Measurements from ENCODE around the gene EFEMP2.
A peak's percentile ranks its signal among the peaks of the same experiment; 100 is the strongest.
"Not testable (repeated sequence)": the region's sequence is repeated elsewhere in the genome, so short reads cannot be mapped to it uniquely, and the experiment has no call there.

Gene EFEMP2

GRCh38 chr11:65892661-65893317, 20.2 kb upstream of the EFEMP2 start:
- peaks cover 40% of the 10 kb centered on the region for H3K36me3 Mint-ChIP-seq (ENCODE audit: low read depth)
- H3K4me1 Mint-ChIP-seq (ENCODE audit: low read depth) = peaks cover 79% of the 10 kb centered on the region
- peak overlapping the region; percentile 99 for H3K4me3 Mint-ChIP-seq
- H3K27me3 Mint-ChIP-seq = no peaks in the 10 kb centered on the region
- no peaks in the 10 kb centered on the region for H3K9me3 Mint-ChIP-seq
- peak overlapping the region; percentile 86 for H3K27ac Mint-ChIP-seq

- H3K4me1 Mint-ChIP-seq (ENCODE audit: low read depth) = peaks cover 79% of the 10 kb centered on the region
These were observed 19.5 kb upstream of the EFEMP2 start for GRCh38 chr11:65892137-65892540.

GRCh38 chr11:65891219-65892136, 18.9 kb upstream of the EFEMP2 start:
- Mint-ChIP-seq H3K9me3 (no peaks in the 10 kb centered on the region), H3K4me3 (peak overlapping the region; percentile 99), H3K27me3 (no peaks in the 10 kb centered on the region), H3K27ac (peak overlapping the region; percentile 86), H3K4me1 (ENCODE audit: low read depth) (peaks cover 79% of the 10 kb centered on the region), H3K36me3 (ENCODE audit: low read depth) (peaks cover 33% of the 10 kb centered on the region)

More at GRCh38 chr11:65892137-65892540, 19.5 kb upstream of the EFEMP2 start:
- not testable (repeated sequence) for H3K27me3 Mint-ChIP-seq, H3K9me3 Mint-ChIP-seq
- Mint-ChIP-seq H3K4me3 (peak overlapping the region; percentile 99), H3K36me3 (ENCODE audit: low read depth) (peaks cover 34% of the 10 kb centered on the region), H3K27ac (peak overlapping the region; percentile 86)

- peaks cover 27% of the 10 kb centered on the region for H3K36me3 Mint-ChIP-seq (ENCODE audit: low read depth)
- no peaks in the 10 kb centered on the region for H3K9me3 Mint-ChIP-seq
- peak within 1 kb of the TSS; percentile 99 for H3K4me3 Mint-ChIP-seq
- peak within 1 kb of the TSS; percentile 95 for H3K27ac Mint-ChIP-seq
- H3K27me3 Mint-ChIP-seq = no peaks in the 10 kb centered on the region
- peaks cover 76% of the 10 kb centered on the region for H3K4me1 Mint-ChIP-seq (ENCODE audit: low read depth)
These were observed 18.0 kb upstream of the EFEMP2 start, which contains the start of gene CCDC85B for GRCh38 chr11:65890324-65891218. CCDC85B (plus strand) TSS chr11:65890673; CDS start chr11:65890784, 111 bp downstream.

GRCh38 chr11:65888163-65888814, 15.7 kb upstream of the EFEMP2 start, which contains the start of gene FIBP:
FIBP (minus strand) TSS chr11:65888471; CDS start chr11:65888418, 53 bp downstream.
- no peaks in the 10 kb centered on the region for H3K27me3 Mint-ChIP-seq
- no peaks in the 10 kb centered on the region for H3K9me3 Mint-ChIP-seq
- H3K4me1 Mint-ChIP-seq (ENCODE audit: low read depth) = peaks cover 66% of the 10 kb centered on the region

GRCh38 chr11:65887723-65888162, 15.1 kb upstream of the EFEMP2 start:
- H3K27me3 Mint-ChIP-seq = no peaks in the 10 kb centered on the region
- no peaks in the 10 kb centered on the region for H3K9me3 Mint-ChIP-seq
- peak overlapping the region; percentile 95 for H3K27ac Mint-ChIP-seq
- peaks cover 61% of the 10 kb centered on the region for H3K4me1 Mint-ChIP-seq (ENCODE audit: low read depth)
- peak overlapping the region; percentile 99 for H3K4me3 Mint-ChIP-seq
- peaks cover 36% of the 10 kb centered on the region for H3K36me3 Mint-ChIP-seq (ENCODE audit: low read depth)

More at GRCh38 chr11:65888163-65888814, 15.7 kb upstream of the EFEMP2 start, which contains the start of gene FIBP:
- peaks cover 36% of the 10 kb centered on the region for H3K36me3 Mint-ChIP-seq (ENCODE audit: low read depth)
- H3K27ac Mint-ChIP-seq = peak within 1 kb of the TSS; percentile 95
- H3K4me3 Mint-ChIP-seq = peak within 1 kb of the TSS; percentile 99

- H3K36me3 Mint-ChIP-seq (ENCODE audit: low read depth) = peaks cover 35% of the 10 kb centered on the region
These were observed 14.5 kb upstream of the EFEMP2 start for GRCh38 chr11:65886826-65887722.

GRCh38 chr11:65885808-65886536, 13.4 kb upstream of the EFEMP2 start:
- no peak overlapping the region for H3K4me3 Mint-ChIP-seq
- H3K27ac Mint-ChIP-seq = peak overlapping the region; percentile 70
- H3K36me3 Mint-ChIP-seq (ENCODE audit: low read depth) = peaks cover 32% of the 10 kb centered on the region
- H3K4me1 Mint-ChIP-seq (ENCODE audit: low read depth) = peaks cover 59% of the 10 kb centered on the region
- H3K9me3 Mint-ChIP-seq = no peaks in the 10 kb centered on the region
- H3K27me3 Mint-ChIP-seq = no peaks in the 10 kb centered on the region

More at GRCh38 chr11:65886826-65887722, 14.5 kb upstream of the EFEMP2 start:
- Mint-ChIP-seq H3K27ac (peak overlapping the region; percentile 95), H3K4me1 (ENCODE audit: low read depth) (peaks cover 57% of the 10 kb centered on the region), H3K27me3 (no peaks in the 10 kb centered on the region), H3K9me3 (no peaks in the 10 kb centered on the region), H3K4me3 (peak overlapping the region; percentile 99)

GRCh38 chr11:65885231-65885630, 12.6 kb upstream of the EFEMP2 start:
- H3K27ac Mint-ChIP-seq = no peak overlapping the region
- H3K4me1 Mint-ChIP-seq (ENCODE audit: low read depth) = peaks cover 65% of the 10 kb centered on the region
- peaks cover 32% of the 10 kb centered on the region for H3K36me3 Mint-ChIP-seq (ENCODE audit: low read depth)
- H3K4me3 Mint-ChIP-seq = no peak overlapping the region
- H3K9me3 Mint-ChIP-seq = no peaks in the 10 kb centered on the region
- no peaks in the 10 kb centered on the region for H3K27me3 Mint-ChIP-seq

GRCh38 chr11:65884716-65885092, 12.1 kb upstream of the EFEMP2 start:
- Mint-ChIP-seq H3K36me3 (ENCODE audit: low read depth) (peaks cover 32% of the 10 kb centered on the region), H3K9me3 (no peaks in the 10 kb centered on the region), H3K27me3 (no peaks in the 10 kb centered on the region), H3K27ac (no peak overlapping the region), H3K4me1 (ENCODE audit: low read depth) (peaks cover 65% of the 10 kb centered on the region), H3K4me3 (no peak overlapping the region)

- H3K27me3 Mint-ChIP-seq = no peaks in the 10 kb centered on the region
- H3K36me3 Mint-ChIP-seq (ENCODE audit: low read depth) = peaks cover 32% of the 10 kb centered on the region
- peaks cover 65% of the 10 kb centered on the region for H3K4me1 Mint-ChIP-seq (ENCODE audit: low read depth)
- no peaks in the 10 kb centered on the region for H3K9me3 Mint-ChIP-seq
- no peak overlapping the region for H3K27ac Mint-ChIP-seq
- no peak overlapping the region for H3K4me3 Mint-ChIP-seq
These were observed 11.5 kb upstream of the EFEMP2 start for GRCh38 chr11:65883786-65884715.
